GM20000 (cell line): Measurements from ENCODE around the gene HUNK.

Experiments
- DNase-seq: peaks from one replicate; pipeline ENCODE4 v3.0.0; 2012; ENCODE audit warnings: low spot score
- TF ChIP-seq, protein P1 (sequence below): IDR thresholded peaks from 2 replicates; pipeline ENCODE4 v1.5.1; 2012; ENCODE audit warnings: mild to moderate bottlenecking, control low read depth; ENCODE audit errors: extremely low read depth, missing control alignments

The HUNK gene

DNA sequence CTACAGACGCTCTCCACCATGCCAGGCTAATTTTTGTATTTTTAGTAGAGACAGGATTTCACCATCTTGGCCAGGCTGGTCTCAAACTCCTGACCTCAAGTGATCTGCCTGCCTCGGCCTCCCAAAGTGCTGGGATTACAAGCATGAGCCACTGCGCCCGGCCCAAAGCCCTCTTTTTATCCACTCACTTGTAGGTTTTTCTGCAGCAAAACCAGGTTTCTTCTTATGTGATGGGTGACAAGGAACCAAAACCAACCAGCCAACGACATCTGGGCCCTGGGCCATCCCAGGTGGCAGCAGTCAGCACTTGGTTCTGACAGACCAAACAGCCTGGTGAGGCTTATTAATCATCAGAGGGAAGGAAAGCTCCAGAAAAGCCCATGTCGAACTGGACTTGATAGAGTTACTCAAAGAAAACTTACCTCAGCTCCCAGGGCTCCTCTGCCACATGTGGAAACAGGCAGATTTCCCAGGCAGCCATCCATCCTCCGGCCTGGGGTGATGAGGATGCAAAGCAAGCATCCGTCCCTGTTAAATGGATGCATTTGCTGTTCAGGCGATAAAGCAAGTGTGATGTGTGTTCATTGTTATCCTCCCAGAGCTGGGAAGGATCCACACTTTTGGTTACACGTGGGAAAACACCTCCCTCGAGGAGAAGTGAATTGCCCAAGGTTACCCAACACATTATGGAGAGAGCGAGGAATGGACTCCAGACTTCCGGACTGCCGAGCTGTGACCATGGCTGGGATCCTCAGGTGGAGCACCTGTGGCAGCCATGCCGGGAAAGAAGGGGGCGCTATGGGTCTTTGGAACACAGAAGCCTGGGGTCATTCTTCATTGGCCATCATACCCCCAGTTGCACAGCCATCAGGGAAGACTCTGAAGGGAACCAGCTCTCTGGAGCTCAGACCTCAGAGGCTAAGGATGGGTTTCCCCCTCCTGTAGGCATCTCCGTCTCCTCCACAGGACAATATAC, 118.8 kb downstream of the HUNK start:
- TF ChIP-seq, protein P1, sequence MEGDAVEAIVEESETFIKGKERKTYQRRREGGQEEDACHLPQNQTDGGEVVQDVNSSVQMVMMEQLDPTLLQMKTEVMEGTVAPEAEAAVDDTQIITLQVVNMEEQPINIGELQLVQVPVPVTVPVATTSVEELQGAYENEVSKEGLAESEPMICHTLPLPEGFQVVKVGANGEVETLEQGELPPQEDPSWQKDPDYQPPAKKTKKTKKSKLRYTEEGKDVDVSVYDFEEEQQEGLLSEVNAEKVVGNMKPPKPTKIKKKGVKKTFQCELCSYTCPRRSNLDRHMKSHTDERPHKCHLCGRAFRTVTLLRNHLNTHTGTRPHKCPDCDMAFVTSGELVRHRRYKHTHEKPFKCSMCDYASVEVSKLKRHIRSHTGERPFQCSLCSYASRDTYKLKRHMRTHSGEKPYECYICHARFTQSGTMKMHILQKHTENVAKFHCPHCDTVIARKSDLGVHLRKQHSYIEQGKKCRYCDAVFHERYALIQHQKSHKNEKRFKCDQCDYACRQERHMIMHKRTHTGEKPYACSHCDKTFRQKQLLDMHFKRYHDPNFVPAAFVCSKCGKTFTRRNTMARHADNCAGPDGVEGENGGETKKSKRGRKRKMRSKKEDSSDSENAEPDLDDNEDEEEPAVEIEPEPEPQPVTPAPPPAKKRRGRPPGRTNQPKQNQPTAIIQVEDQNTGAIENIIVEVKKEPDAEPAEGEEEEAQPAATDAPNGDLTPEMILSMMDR, result no peak
- no peak for DNase-seq

DNA sequence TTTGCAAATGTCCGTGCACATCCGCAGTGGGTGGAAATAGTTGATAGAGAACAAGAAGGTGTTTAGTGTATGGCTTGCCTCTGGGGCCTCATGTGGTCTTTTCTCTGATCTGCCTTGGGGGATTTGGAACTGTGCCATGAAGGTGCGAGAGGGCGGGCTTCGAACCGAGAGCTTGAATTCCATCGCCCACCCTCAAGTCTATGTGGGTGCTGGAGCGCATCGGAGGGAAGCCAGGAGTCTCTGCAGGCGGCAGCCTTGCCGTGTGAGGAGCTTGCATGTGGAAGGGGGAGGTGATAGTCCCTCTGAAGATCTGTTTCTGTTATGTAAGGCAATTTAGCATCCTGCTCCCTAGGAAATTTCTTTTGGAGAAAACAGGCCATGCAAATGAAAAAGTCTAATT, 119.6 kb downstream of the HUNK start:
- TF ChIP-seq, protein P1, result no peak
- no peak for DNase-seq

DNA sequence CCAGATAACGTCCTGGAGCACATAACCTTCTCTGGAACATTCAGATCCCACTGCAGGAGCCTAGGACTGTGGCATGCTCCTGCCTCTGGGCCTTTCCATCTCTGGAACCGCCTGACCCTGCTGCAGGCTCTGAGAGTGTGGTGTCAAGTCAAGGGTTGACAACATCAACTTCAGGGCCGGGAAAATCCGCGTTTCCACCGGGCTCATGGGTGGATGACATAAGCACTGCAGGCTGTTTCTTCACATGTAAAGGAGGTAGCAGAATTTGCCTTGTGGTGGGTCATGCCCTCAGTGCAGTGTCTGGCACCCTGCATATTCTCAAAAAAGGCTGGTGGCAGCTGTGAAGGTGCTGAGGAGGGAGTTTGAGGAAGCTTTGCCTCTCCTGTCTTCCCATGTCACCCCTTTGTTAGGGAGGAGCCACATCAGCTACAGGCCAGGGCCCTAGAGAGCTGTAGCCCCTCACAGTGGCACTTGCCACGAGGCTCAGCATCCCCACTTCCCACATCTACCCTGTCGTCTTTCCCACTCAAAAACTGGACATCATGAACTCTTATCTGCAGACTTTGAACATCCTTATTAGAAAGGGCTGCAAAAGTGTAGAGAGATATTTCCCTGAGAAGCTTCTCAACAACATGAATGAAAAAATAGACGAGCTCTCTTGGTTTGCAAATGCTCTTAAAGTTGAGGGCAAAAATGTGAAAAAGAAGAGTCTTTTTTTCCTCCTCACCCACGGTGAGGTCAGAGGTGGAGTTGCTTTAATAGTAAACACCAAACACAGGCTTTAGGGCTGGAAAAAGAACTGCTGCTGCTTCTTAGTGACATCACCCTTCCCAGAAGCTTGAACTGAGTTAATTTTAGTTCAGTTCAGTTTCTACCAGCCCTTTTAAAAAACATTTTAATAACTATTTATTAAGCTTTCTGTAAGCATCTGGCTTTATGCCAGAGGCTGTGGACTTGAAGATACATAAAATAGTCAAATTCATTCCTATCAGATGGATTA, 121.3 kb downstream of the HUNK start:
- no peak for DNase-seq
- TF ChIP-seq, protein P1, result no peak

DNA sequence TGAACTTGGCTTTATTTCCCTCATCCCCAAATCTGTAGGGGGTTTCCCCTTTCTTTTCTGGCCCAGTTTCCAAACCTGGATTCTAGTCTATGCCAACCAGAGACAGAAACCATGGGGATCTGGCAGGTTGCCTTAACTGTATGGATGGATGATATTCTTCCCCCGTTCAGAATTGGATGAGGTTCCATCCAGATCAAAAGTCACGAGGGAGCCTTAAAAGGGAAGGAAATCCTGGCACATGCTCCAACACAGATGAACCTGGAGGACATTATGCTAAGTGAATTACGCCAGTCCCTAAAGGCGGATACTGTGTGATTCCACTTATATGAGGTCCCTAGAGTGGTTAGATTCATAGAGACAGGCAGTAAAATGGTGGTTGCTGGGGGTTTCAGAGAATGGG, 124.4 kb downstream of the HUNK start:
- no peak for DNase-seq
- TF ChIP-seq, protein P1, result no peak

DNA sequence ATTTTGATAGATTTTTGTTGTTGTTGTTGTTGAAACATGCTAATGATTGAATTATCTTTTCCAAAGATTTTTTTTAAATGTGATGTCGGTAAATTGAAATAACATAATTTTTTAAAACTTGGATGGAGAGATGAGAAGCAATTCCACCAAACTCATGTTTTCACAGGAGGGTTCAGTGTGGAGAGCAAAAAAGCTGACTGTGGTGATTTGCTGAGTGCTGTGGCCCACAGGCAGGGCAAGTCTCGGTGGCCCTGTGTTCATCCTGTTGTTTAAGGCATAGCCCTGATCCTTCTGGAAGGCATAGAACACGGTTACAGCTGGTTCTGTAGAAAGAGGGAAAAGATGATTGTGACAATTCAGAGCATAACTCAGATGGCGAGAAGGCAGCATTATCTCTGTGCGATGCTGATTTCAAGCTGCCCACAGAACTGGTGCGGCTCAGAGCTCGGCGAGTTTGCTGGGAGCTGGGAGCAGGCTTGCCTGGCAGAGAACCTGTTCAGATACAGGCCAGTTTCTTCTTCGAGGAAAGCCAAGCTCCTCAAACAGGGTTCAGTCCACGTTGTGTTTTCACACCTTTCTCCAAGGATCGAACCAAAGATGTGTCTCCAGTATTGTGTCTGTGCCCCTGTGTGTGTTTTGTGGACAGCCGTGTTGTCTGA, 127.1 kb downstream of the HUNK start:
- TF ChIP-seq, protein P1, result no peak
- no peak for DNase-seq

DNA sequence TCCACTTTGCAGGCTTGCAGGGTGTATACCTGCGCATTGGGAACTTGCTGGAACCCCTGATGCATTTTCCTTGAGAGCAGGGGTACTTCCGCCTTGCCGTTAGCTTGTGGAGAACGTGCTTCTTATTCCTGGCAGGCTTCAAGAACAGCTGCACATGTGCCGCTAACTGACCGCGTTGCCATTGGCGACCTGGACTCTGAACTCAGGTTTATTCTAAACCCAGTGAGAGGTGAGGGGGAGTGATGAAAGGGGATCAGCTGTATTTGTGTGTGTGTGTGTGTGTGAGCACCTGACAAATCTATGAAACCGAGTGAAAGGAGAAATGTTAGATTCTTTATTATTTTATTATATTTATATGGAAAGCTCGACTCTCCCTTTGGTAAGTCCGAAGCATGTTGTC, 128.6 kb downstream of the HUNK start:
- no peak for DNase-seq

More for the DNA sequence above, 128.6 kb downstream of the HUNK start:
- TF ChIP-seq, protein P1, result no peak
